PC-9 (cell line): ENCODE data around the gene TMEM135.
"Not testable (repeated sequence)": the region's sequence is repeated elsewhere in the genome, so short reads cannot be mapped to it uniquely, and the experiment has no call there.

Experiments
- EZH2 ChIP-seq: fragments of 200-600 bp; sonication (generic); IDR thresholded peaks from 2 replicates; pipeline ENCODE4 v1.8.0; 2017; ENCODE audit warnings: antibody characterized with exemption, low read depth
- TF ChIP-seq, protein P1 (sequence below): fragments of 200-600 bp; sonication (generic); conservative IDR thresholded peaks from 2 replicates; pipeline ENCODE4 v1.6.1; 2017; ENCODE audit warnings: mixed run types, antibody characterized with exemption, mild to moderate bottlenecking, moderate library complexity

- TF ChIP-seq, protein P1, sequence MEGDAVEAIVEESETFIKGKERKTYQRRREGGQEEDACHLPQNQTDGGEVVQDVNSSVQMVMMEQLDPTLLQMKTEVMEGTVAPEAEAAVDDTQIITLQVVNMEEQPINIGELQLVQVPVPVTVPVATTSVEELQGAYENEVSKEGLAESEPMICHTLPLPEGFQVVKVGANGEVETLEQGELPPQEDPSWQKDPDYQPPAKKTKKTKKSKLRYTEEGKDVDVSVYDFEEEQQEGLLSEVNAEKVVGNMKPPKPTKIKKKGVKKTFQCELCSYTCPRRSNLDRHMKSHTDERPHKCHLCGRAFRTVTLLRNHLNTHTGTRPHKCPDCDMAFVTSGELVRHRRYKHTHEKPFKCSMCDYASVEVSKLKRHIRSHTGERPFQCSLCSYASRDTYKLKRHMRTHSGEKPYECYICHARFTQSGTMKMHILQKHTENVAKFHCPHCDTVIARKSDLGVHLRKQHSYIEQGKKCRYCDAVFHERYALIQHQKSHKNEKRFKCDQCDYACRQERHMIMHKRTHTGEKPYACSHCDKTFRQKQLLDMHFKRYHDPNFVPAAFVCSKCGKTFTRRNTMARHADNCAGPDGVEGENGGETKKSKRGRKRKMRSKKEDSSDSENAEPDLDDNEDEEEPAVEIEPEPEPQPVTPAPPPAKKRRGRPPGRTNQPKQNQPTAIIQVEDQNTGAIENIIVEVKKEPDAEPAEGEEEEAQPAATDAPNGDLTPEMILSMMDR, result not testable (repeated sequence)
- TF ChIP-seq EZH2, result not testable (repeated sequence)
Measured at GRCh38 chr11:87285674-87286073, 247.9 kb downstream of the TMEM135 start.
